ENCODE measurements around the gene GOLPH3L. TPM values are rescaled to one million over a fixed set of nuclear protein-coding genes. Genes with fewer than 3 reads are reported as not detected.
A peak's percentile ranks its signal among the peaks of the same experiment; 100 is the strongest.

Gene GOLPH3L
- total and polyA plus RNA-seq, 2 of the 13 experiments (the other 11 are each of a cell fraction or from before 2014, with no cell fraction given), result 8.2 to 12.8 TPM

DNA sequence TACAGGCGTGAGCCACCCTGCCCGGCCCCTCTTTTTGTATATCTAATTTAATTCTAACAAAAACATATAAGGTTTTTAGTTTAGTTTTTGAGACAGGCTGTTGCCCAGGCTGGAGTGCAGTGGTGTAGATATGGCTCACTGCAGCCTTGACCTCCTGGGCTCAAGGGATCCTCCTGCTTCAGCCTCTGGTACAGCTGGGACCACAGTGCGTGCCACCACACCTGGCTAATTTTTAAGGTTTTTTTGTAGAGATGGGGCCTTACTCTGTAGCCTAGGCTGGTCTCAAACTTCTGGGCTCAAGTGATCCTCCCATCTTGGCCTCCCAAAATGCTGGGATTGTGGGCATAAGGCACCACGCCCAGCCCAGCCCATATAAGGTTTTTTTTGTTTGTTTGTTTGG is 86.4 kb downstream of the GOLPH3L start:
- no TSS peak for BruUV-seq (replicated peaks)
- Histone ChIP-seq H3K79me2 (ENCODE audit: insufficient read depth, low read length) (peaks cover 3% of the 10 kb centered on the region), H3K4me1 (ENCODE audit: insufficient read depth, low read length) (peaks cover 69% of the 10 kb centered on the region), H3K27me3 (ENCODE audit: control insufficient read depth in 1 of 2, insufficient read depth in 2 of 2, low read length in 2 of 2) (no peaks in the 10 kb centered on the region), H3K4me3 (replicated peaks in 1 of 3; ENCODE audit: insufficient read depth in 1 of 3, low read depth in 2 of 3, low read length in 3 of 3) (no peak overlapping the region), H3K4me2 (ENCODE audit: low read depth, low read length) (peak overlapping the region; percentile 68), H3K36me3 (replicated peaks in 1 of 2; ENCODE audit: control insufficient read depth in 1 of 2, insufficient read depth in 2 of 2, low read length in 2 of 2) (peaks cover 0 to 8% of the 10 kb centered on the region in 2 experiments; a peak in 3 of 5 replicates), H4K20me1 (ENCODE audit: insufficient read depth, low read length) (no peaks in the 10 kb centered on the region), H3K9me3 (ENCODE audit: low read length) (no peaks in the 10 kb centered on the region), H2AFZ (ENCODE audit: low read length) (no peak overlapping the region), H3K9ac (ENCODE audit: insufficient read depth, low read depth, low read length) (peak overlapping the region; percentile 84), H3K27ac (ENCODE audit: extremely low read length, insufficient read depth, low read length) (peak overlapping the region; percentile 95)
- 95% methylated on average over 3 of the region's 4 CpGs for WGBS (ENCODE audit: low lambda C conversion rate)
- in situ Hi-C loops (cut with HindIII; ENCODE audit: extremely low pct_ligation_motif_present, low pct_unique_long_range_greater_than_20kb), result no loop called here
- ATAC-seq (no peak), FAIRE-seq (no peak), DNase-seq (ENCODE audit: low spot score) (no peak)
- TF ChIP-seq NFYB (CRISPR knock-in tag; IDR thresholded peaks at IDR 0.05), result no peak
- TF ChIP-seq, protein P1, sequence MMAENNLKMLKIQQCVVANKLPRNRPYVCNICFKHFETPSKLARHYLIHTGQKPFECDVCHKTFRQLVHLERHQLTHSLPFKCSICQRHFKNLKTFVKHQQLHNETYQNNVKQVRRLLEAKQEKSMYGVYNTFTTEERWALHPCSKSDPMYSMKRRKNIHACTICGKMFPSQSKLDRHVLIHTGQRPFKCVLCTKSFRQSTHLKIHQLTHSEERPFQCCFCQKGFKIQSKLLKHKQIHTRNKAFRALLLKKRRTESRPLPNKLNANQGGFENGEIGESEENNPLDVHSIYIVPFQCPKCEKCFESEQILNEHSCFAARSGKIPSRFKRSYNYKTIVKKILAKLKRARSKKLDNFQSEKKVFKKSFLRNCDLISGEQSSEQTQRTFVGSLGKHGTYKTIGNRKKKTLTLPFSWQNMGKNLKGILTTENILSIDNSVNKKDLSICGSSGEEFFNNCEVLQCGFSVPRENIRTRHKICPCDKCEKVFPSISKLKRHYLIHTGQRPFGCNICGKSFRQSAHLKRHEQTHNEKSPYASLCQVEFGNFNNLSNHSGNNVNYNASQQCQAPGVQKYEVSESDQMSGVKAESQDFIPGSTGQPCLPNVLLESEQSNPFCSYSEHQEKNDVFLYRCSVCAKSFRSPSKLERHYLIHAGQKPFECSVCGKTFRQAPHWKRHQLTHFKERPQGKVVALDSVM (CRISPR knock-in tag; IDR thresholded peaks at IDR 0.05), result peak; percentile 66
- CTCF ChIA-PET (ENCODE audit: low intra/inter-chr PET ratio, low total read pairs), result no interaction called here
- intact Hi-C loops (cut with micrococcal nuclease; ENCODE audit: unreplicated experiment), result loop anchor here (5.0 kb wide), 1 partner anchor 33 kb away; the partner anchor contains the start of gene MCL1
- POLR2A ChIA-PET, result interaction anchor here (0.8 to 2.6 kb wide), 3 partner anchors 31 to 48 kb away, joined by 4 to 12 read pairs (median 6); partner anchors contain the start of gene MCL1

- Histone ChIP-seq H3K27ac (ENCODE audit: extremely low read length, insufficient read depth, low read length) (peak overlapping the region; percentile 42), H4K20me1 (ENCODE audit: insufficient read depth, low read length) (no peaks in the 10 kb centered on the region), H3K4me3 (replicated peaks in 1 of 3; ENCODE audit: insufficient read depth in 1 of 3, low read depth in 2 of 3, low read length in 3 of 3) (no peak overlapping the region), H3K36me3 (replicated peaks in 1 of 2; ENCODE audit: control insufficient read depth in 1 of 2, insufficient read depth in 2 of 2, low read length in 2 of 2) (peaks cover 0 to 3% of the 10 kb centered on the region in 2 experiments; a peak in 1 of 5 replicates), H3K79me2 (ENCODE audit: insufficient read depth, low read length) (peaks cover 3% of the 10 kb centered on the region), H3K27me3 (ENCODE audit: control insufficient read depth in 1 of 2, insufficient read depth in 2 of 2, low read length in 2 of 2) (no peaks in the 10 kb centered on the region), H3K4me1 (ENCODE audit: insufficient read depth, low read length) (peaks cover 69% of the 10 kb centered on the region), H2AFZ (ENCODE audit: low read length) (no peak overlapping the region), H3K4me2 (ENCODE audit: low read depth, low read length) (no peak overlapping the region), H3K9me3 (ENCODE audit: low read length) (no peaks in the 10 kb centered on the region), H3K9ac (ENCODE audit: insufficient read depth, low read depth, low read length) (no peak overlapping the region)
- in situ Hi-C loops (cut with HindIII; ENCODE audit: extremely low pct_ligation_motif_present, low pct_unique_long_range_greater_than_20kb) (no loop called here), intact Hi-C loops (cut with micrococcal nuclease; ENCODE audit: unreplicated experiment) (loop anchor here (5.0 kb wide), 1 partner anchor 32 kb away; the partner anchor contains the start of gene MCL1)
- WGBS (ENCODE audit: low lambda C conversion rate), result 93% methylated on average over 2 of the region's 2 CpGs
- POLR2A ChIA-PET, result interaction anchor here (1.3 to 2.6 kb wide), 3 partner anchors 20 to 42 kb away, joined by 3 to 12 read pairs (median 5); partner anchors contain the start of genes ENSA and MCL1
- CTCF ChIA-PET (ENCODE audit: low intra/inter-chr PET ratio, low total read pairs), result no interaction called here
- FAIRE-seq (no peak), ATAC-seq (no peak), DNase-seq (ENCODE audit: low spot score) (no peak)
- BruUV-seq (replicated peaks), result no TSS peak
- no peak for TF ChIP-seq ESRRA (CRISPR knock-in tag; IDR thresholded peaks at IDR 0.05; ENCODE audit: low read depth)
- no peak for TF ChIP-seq PHF5A (CRISPR knock-in tag; IDR thresholded peaks at IDR 0.05; ENCODE audit: low read depth, unreplicated experiment)
- TF ChIP-seq, protein P2, sequence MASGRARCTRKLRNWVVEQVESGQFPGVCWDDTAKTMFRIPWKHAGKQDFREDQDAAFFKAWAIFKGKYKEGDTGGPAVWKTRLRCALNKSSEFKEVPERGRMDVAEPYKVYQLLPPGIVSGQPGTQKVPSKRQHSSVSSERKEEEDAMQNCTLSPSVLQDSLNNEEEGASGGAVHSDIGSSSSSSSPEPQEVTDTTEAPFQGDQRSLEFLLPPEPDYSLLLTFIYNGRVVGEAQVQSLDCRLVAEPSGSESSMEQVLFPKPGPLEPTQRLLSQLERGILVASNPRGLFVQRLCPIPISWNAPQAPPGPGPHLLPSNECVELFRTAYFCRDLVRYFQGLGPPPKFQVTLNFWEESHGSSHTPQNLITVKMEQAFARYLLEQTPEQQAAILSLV (CRISPR knock-in tag; IDR thresholded peaks at IDR 0.05; ENCODE audit: borderline replicate concordance), result no peak
- no peak for TF ChIP-seq ZNF326 (CRISPR knock-in tag; IDR thresholded peaks at IDR 0.05; ENCODE audit: borderline replicate concordance)
- TF ChIP-seq ZNF496 (CRISPR knock-in tag; IDR thresholded peaks at IDR 0.05; ENCODE audit: insufficient replicate concordance), result no peak
- no peak for TF ChIP-seq JDP2 (CRISPR knock-in tag; IDR thresholded peaks at IDR 0.05; ENCODE audit: borderline replicate concordance)
- no peak for TF ChIP-seq KLF11 (CRISPR knock-in tag; IDR thresholded peaks at IDR 0.05)
- TF ChIP-seq, protein P3, sequence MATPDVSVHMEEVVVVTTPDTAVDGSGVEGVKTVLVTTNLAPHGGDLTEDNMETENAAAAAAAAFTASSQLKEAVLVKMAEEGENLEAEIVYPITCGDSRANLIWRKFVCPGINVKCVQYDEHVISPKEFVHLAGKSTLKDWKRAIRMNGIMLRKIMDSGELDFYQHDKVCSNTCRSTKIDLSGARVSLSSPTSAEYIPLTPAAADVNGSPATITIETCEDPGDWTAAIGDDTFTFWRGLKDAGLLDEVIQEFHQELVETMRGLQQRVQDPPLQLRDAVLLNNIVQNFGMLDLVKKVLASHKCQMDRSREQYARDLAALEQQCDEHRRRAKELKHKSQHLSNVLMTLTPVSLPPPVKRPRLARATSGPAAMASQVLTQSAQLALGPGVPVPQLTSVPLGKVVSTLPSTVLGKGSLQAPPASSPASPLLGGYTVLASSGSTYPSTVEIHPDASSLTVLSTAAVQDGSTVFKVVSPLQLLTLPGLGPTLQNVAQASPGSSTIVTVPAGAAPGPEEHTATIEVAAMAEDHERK (CRISPR knock-in tag; IDR thresholded peaks at IDR 0.05; ENCODE audit: low read depth), result no peak
- TF ChIP-seq PHF21A (CRISPR knock-in tag; IDR thresholded peaks at IDR 0.05), result no peak
- TF ChIP-seq YY1 (IDR thresholded peaks at IDR 0.05; ENCODE audit: insufficient read depth, insufficient replicate concordance, low read depth, low read length), result no peak
- TF ChIP-seq ONECUT2 (CRISPR knock-in tag; IDR thresholded peaks at IDR 0.05), result no peak
- no peak for TF ChIP-seq ZNF644 (CRISPR knock-in tag; IDR thresholded peaks at IDR 0.05; ENCODE audit: low read depth)
Measured at GRCh38 chr1:150609732-150610131, 87.2 kb downstream of the GOLPH3L start.
